Smooth muscle cell of trachea (primary cell): ENCODE measurements around the gene MMADHC. TPM values are rescaled to one million over a fixed set of nuclear protein-coding genes. Genes with fewer than 3 reads are reported as not detected.

Experiments used
- total RNA-seq: library from RNA; depleted of rRNA; stranded (reverse); fragments of >200 nt; gene quantifications from 2 replicates; pipeline ENCODE4 v1.2.1, GENCODE V29; 2014

The MMADHC gene
- 168 and 216 TPM in 2 replicates for total RNA-seq

GRCh38 chr2:149587220-149587949 lies at the start of gene MMADHC:
TSS of gene MMADHC (minus strand) at chr2:149587775. CDS start at chr2:149587097, 678 bp downstream.

